Fibroblast of skin of right quadriceps (primary cell): Measurements from ENCODE around the gene ASPN.

Source experiments
- DNase-seq: peaks from one replicate; pipeline ENCODE4 v3.0.0-alpha.2; 2013

Gene ASPN

DNA sequence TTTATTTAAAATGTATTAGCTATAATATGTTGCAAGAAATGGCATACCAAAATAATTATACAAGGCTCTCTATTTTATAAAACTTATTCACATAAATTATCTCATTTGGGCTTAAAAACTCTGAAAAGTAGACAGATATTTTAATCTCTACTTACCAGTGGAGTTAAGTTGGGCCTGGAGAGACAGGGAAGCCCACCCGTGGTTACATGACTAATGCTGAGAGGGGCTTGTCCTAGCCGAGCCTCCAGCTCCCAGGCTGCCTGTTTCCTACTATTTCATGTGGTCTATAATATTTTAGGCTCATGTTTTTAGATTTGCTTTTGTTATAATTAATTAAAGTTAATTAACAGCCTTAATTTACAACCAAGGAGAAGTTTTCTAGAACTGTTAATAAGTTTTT is 20.9 kb upstream of the ASPN start:
- no peak for DNase-seq

DNA sequence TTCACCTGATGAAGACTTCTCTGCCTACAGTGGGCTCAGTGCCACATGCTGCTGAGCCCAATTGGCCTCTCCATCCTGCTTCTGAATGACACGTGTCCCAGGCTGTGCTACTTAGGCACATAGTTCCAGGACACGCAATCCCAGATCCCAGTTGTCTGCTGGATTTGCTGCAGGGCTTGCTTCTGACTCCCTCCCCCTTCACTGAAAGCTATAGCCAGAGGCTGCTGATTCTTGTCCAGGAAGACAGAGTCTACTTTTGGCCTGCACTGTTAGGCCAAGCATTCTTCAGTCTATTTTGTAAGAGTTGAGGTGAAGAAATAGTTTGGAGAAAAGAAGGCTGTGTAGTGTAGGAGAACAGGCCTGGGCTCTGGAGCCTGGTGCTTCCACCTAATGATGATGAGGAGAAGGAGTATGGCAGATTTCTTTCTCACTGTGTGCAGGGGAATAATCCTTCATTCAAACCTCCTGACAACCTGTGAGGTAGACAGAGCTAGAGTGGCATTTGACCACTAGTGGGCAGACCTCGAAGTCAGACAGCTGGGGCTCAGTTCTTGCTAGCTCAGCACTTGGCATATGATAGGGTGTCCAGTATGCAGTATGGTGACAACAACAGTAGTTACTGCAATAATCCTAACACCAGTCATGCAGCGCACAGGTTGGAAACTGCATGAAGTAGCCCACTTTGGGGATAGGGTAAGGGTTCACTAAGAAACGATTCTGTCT is 19.5 kb upstream of the ASPN start:
- peak; percentile 36 for DNase-seq

DNA sequence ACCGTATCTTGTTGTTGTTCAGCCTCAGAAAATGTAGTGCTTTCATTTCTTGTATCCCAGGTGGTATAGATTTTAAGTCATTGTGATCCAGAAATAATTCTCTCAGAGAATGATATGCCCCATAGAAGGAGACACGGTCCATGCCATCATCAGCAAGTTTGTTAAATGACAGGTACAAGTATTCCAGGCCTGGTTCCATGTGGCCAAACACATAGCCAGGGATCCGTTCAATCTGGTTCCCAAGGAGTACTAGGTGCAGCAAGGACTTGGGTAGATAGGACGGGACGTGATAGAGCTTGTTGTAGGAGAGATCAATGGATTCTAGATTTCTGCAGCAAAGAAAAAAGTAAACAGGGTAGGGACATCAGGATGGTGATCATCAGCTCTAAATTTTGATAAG is 18.4 kb upstream of the ASPN start:
- DNase-seq: no peak

DNA sequence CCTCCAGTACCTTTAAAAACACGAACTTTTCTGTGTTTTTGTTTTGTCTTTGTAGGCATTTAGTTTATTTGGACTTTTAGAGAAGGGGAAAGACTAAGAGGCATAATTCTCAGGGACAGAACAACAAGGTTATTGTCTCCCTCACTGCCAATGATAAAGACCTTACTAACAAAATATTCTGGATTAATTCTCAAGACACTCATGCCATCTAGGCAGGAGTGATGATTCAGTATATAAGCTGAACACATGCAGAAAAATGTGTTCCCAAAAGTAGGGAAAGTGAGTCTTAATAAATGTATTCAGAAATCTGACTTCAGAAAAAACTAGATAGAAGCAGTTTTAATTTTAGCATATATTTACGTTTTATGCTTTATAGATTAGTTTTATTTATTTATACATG is 17.4 kb upstream of the ASPN start:
- DNase-seq: no peak

DNA sequence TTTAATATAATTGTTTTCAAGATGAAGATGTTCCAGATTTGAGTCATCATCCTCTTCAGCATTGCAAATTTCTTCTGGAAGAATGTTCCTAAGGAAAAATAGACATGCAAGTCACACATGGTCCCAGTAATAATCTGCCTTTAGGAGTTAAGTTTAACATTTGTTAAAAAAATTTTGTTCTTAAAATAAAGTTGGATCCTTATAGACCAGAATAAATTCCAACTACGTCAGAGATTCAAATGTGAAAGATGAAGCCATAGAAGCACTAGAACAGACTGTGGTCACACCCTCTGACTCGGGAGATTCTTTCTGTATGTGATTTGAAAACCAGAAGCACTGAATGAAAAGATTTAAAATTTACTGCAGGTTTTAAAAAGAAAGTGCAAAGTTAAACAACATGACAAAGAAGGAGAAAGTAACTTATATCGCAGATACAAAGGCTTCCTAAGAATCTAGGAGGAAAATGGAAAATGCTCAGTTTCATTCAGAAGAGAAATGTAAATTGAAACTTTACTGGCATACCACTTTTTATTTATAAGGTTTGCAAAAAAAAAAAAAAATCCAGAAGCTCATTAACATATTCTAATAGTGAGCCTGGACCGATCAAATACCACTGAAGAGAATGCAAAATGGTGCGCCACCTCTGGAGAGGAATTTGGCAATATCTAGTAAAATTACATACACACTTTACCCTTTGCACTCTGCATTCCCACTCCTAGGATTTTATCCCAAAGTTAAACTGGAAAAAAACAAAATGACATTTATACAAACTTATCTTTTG is 14.3 kb upstream of the ASPN start:
- DNase-seq: peak; percentile 44

DNA sequence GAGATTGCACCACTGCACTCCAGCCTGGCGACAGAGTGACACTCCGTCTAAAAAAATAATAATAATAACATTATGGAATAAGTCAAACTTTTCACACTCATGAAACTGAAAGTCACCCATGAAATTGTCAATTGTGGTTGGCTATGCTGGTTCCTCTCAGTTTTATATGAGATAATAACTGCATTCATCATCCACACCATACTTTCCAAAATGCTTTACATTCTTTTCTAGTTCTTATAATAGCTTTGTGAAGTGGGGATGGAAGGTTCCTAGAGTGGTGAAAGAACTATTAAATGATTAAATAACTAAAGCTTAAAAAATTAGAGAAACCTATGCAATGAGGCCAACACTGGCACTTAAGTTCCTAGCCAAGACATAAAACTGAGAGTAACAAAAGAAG is 12.6 kb upstream of the ASPN start:
- DNase-seq: peak; percentile 63

DNA sequence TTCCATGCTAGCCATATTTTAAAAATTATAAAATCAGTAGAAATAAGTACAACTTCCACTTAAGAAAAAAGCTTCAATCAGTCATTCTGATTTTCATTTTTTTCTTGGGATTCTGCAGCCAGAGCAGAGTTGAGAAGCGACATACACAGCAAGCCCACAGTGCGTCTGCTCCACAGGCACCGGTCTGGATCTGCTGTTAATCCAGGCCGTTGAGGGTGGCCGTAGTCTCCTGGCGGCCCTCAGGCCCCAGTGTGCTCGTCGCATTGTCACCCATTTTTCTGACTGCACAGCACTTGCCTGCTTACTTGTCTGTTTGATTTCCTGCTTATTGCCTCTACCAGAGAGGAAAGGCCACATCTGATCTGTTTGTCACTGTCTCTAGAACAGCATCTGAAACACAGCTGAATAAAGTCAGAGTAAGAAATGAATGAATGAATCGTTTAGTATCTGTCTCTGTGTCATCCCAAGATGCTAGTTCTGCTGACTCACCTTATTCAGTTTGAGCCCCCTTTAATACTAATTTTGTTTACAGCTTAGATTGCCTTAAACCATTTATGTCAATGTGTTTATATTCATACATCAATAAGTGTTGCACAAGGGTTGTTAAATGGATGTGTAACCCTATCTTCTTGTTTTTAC is 11.6 kb upstream of the ASPN start:
- no peak for DNase-seq

DNA sequence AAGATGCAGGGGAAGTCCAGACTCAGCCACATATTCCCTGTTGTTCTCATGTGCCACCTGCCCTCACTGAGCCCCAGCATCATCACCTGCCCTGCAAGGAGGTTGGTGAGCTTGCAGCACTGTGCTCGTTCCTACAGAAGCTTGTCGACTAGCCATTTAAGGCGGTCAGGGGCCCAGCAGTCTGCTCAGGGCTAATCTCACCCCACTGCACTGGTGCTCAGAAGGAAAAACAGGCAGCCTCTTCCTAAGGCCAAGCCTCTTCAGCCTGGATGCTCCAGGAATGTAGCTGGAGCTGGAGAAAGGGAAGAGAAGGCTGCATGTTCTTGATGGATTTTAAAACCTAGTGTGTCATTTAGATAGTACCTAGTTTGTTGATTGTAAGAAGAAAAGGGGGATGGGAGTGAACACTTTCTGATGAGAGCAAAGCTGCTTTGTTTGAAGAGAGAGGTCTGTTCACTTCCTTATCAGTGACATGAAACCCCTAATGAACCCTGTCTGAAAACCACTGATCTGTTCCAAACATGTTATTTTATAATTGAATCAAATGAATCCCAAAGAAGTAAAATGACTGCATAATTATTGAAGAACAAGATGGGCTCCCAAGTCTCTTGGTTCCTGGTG is 10.6 kb upstream of the ASPN start:
- DNase-seq: no peak

DNA sequence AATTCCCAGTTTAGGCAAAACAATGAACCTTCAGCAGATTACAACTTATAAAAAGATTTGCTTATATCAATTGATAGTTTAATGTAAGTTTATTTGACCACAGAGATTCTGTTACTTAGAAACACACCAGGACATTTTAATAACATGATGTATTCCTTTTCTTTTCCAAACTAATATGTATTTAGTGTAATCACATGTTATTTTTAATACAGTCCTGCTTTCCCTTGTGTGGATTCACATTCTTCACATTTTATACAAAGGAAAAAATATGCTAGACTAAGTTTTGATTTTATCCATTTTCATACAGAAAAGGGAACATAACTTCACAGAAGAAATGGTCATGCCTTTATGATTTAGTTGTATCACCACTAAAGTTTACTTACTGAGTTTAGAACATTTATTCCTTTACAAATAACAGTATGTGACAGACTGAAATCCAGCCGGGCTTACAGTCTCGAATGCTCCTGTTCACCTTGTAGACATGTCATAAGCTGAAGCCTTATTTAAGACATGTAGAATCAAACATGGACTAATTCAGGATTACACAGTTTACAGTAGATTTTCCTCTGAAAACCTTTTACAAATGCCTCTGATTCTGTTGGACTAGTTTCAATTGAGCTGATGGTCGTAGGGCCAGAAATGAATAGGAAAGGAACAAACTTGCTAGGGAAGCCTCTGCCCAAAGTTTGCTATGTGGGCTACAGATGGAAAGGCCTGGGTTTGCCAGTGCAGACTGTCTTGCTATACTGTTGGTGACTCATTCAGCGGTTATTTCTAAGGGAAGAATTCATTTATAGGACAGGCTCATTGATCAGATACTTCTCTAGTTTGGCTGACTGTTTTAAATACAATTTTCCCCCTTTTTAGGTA is 6.6 kb upstream of the ASPN start:
- DNase-seq: peak; percentile 61

DNA sequence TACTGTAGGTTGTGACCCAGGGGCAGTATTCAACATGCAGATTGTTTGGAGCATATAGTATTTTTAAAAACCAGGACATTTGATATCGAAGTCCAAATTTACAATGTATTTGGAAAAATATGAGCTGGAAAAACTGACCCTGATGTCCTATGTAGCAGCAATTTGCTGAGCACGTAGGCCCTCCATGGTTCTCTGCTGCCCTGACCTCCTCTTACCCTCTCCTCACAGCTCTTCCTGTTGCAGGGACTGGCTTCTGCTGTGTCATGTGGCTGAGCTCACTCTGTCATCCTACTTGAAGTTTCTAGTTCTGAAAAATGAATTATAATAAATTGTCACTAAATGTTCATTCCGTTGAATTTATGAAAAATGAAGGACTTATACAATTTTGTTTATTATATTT is 4.1 kb upstream of the ASPN start:
- no peak for DNase-seq

DNA sequence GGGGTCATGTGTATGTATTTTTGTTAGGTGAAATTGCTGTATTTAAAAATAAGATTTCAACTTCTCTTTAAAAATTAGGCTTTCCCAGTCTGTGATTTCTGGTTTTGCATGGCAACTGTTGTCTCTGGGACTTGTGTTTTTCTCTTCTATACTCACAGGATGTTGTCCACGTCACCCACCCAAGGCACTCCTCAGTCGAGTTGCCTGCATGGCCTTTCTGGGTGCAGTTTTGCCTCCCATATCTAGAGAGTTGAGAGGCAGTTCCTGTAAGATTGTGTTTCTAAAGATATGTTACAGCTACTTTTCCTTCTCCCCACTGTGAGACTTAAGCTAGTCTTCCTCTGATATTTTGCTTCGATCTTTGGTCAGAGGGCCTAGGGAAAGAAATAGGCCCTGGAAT is 2.3 kb upstream of the ASPN start:
- no peak for DNase-seq

DNA sequence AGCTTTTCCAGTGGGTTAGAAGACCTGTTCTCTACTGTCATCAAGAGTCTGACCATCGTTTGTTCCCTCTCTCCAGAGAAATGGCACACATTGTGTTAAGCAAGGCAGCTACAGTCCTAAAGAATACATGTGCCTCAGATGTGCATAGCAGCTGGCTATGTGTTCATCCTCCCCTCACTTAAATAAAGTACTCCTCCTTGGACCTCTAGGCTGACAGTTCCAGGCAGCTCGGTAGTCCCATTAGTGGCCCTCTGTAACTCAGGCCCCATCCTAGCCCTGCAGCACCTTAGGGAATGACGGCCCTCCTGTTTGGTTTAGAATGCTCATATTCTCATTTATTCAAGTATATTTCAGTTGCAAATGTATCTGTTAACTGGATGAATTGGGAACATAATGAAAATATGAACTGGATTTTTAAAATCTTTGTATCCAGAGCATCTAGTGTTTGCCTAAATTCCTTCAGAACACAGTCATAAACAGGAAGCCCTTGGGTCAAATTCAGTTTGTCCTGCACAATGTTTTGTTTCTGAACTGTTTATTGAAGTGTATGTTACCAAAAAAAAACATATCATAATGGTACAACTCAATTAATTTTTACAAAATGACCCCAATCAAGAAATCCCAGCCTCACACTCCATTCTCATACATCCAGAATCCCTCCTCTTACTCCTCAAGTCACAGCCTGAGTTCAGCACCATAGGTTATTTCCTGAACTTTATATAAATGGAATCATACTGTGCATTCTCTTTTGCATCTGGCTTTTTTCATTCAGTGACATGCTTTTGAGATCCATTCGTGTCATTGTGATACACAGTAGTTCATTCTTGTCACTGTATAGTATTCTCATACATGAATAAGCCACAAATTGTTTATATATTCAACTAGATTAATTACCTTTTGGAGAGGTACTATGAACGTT is 1.6 kb upstream of the ASPN start:
- DNase-seq: no peak

DNA sequence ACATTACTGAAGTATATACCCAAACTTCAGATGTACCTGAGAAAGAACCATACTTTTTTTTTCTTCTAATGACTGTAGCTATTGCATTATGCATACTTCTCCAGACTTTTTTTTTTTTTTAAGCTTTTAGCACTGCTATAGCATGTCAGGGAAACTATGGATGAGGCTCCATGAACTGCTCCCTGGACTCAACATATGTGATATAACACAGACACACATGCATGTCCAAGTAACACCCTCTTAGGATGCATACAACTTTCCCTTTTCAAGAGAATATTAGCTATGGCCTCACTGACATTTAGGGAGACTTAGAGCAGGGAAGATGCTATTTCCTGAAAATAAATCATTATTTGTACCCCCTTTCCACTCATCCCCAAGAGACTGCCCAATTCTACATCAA is 499 bp upstream of the ASPN start:
- no peak for DNase-seq

DNA sequence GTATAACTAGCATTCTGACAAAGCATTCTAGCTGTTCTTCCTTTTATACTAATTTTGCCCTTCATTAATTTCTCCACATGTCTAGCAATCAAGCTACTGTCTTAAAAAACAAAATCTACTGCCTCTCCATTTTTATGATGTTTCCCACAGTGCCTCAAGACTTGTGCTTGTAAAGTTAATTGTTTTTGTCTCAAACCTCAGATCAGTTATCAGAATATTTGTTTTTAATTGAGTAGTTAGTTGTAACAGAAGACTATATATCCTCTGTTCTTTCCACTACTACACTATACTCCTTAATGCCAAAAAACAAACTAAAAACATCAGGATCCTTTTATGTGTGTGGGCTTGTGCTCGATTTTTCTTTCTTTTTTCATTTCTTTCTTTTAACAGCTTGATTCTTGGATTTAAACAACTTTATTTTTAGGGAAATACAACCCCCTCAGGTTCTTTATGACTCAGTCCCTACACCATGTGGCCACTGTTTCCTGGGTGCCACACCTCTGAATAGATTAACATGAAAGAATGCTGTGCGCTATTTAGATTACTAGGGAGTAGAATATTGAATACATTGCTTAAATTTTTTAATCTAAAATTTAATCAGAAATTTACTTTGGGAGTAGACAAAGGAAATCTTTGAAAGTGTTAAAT is 1.2 kb downstream of the ASPN start:
- DNase-seq: no peak

DNA sequence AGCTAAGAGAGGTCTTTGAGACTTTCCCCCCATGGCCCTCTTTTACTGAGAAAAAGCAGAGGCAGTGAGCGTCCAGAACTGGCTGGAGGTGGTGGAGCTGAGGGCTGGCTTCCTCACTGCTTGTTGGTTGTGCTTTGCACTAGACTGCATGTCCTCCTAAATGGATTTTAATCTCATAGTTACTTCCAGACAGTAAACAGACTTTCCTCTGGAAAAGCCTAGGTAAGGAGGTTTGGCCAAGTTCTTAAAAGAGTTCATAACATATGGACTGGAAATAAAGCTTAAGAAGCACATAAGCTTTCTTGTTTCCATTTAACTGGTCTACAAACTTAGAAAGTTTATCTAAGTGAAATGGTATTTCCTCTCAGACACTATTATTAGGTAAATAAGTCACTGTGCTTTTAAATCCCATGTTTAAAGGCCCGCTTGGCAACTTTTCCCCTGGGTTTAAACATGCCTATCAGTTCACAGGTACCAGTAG is 2.0 kb downstream of the ASPN start:
- DNase-seq: peak; percentile 23

DNA sequence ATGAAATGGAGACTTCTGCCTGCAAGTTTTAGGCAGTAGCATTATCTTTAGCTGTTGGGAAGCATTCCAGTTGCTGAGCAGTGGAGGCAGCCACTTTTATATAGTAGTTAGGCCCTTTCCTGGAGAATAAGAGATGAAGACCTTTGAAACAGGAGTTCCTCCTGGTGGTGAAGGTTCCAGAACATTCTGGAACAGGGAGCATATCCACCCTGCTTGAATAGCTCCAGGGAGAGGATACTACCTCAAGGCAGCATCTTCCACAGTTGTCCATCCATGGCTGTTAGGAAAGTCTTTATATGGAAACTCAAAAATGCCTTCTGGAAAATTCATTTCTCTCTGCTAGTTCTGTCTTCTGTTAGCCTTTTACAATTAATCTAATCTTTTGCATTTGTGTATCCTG is 3.0 kb downstream of the ASPN start:
- no peak for DNase-seq

DNA sequence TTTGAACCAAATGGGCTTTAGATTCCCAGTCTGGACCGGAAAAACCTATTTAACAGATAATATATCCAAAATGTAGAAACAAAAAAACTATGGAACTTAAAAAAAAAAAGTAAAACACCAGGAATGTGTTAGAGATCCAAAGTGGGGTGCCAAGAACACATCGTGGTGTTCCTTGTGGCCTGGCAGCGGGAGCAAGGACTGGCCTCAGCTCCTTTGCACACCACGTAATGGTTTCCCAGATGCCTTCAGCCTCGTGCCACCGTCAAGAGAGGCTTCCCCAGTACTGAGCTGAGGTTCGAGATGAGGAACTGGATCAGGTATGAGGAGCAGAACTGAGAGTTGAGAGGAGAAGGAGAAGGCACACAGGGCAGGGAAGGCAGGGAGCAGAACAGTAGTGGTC is 3.5 kb downstream of the ASPN start:
- DNase-seq: no peak

DNA sequence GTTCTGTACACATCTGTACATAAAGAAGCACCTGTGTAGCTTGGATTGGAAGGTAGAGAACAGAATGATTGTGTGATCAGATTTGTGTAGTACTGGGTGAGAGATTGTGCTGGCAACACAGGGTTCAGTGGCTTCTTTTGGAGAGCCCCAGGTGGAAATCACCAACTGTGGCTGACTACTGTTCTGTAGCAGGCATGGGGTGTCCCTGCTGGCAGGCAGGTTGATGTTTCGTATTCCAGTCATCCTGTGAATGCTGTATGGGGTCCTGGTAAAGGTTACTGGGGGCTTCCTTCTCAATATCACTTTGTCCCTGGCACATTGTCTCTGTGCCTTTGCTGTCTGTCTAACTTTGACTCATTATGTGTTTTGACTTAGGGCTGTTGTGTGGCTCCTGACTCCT is 5.3 kb downstream of the ASPN start:
- DNase-seq: no peak

DNA sequence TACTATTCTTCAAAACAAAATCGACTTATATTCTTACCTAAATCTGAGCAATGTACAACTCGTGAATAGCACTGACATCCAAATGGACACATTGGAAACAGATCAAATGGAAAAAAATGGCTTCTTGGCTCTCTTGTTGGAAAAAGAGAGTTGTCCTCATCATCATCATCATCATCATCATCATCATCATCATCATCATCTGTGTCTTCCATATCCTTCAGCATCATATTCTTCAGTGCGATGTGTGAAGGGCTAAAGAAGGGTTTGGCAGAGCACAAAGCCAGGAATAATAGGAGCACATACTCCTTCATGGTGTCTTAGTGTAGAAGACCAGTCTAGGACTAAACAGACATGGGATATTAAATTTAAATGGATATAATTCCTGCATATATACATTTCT is 7.7 kb downstream of the ASPN start:
- no peak for DNase-seq

DNA sequence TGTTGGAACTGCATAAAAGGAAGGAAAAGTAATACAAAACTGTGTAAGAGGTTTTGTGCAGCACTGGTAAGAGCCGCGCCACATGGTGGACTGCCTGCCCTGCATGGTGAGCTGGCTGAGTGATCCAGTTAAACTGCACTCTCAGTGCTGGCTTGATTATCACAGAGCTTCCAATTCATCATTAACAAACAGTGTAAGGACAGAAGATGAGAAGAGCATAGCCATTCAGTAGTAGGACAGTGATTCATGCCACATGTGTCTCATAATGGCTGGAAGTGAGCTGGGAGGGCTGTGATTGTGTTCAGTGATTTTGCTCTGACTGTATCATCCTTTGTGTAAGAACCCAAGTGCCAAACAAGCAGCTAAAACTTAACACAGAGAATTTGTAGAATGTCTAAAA is 14.1 kb downstream of the ASPN start:
- DNase-seq: peak; percentile 68

DNA sequence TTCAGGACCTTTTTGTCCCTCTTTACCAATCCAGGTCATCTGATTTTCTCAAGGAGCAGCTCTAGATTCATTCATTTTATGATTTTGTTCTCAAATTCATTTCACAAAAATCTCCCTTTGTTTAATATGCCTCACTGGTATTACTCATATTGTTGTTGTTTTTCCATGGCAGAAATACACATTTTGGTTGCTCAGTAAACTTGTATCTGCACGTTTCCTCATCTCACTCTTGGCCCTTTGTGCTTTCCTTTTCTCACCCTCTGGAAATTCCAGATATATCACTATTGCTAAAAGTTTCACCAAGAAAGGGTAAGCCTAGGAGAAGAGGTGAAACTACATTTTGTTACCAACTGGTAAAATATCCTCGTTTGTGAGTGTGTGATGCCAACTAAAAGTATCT is 14.8 kb downstream of the ASPN start:
- DNase-seq: no peak
